Measurements from ENCODE around the gene ALDH1B1. TPM values are rescaled to one million over a fixed set of nuclear protein-coding genes. Genes with fewer than 3 reads are reported as not detected.

Gene ALDH1B1
- total RNA-seq, 1 experiment from 2014 or later, result 55.5 TPM

DNA sequence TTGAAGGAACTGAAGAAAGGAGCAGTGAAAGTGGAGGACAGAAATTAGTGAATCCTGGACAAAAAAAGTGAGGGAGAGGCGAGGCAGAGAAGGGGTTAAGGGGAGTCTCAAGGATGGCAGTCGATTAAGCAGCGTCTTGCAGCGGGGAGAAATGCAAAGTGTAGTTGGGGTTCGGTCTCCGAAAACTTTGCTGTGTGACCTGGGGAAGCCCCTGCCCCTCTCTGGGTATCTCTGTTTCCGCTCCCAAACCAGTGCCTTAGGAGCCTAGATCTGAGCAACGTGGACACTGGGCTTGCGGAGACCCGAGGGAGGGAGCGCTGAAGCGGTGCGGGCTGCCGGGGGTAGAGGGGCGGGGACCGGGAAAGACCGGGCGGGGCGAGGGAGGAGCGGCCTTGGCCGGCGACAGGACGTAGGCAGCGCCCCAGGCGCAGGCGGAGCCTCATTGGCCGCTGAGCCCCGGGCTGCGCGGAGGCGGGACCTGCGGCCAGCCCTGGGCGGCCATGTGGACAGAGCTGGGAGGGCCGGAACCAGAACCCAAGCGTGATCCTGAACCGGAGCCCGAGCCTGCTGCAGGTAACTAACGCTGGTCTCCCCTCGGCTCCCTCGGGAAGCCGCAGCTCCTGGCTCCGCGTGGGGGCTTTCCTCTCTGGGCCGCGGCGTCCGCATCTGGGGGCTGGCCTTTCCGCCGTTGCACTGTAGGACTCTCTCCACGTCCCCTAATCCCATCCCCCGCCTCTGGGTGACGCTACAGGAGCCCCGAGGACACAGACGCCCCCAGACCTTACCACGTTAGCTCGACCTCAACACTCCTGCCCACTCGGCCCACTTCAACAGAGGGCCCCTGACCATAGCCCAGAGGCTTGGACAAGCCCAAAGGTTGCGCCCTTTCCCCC, at the start of gene ALDH1B1 (continued):
- peak; percentile 59; the same call in 1 of the 2 replicates for TF ChIP-seq USF1 (CRISPR knock-in tag; IDR thresholded peaks at IDR 0.05)
- TF ChIP-seq USF2 (CRISPR knock-in tag; IDR thresholded peaks at IDR 0.05), result no peak
- TF ChIP-seq, protein P1, sequence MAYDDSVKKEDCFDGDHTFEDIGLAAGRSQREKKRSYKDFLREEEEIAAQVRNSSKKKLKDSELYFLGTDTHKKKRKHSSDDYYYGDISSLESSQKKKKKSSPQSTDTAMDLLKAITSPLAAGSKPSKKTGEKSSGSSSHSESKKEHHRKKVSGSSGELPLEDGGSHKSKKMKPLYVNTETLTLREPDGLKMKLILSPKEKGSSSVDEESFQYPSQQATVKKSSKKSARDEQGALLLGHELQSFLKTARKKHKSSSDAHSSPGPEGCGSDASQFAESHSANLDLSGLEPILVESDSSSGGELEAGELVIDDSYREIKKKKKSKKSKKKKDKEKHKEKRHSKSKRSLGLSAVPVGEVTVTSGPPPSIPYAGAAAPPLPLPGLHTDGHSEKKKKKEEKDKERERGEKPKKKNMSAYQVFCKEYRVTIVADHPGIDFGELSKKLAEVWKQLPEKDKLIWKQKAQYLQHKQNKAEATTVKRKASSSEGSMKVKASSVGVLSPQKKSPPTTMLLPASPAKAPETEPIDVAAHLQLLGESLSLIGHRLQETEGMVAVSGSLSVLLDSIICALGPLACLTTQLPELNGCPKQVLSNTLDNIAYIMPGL (CRISPR knock-in tag; IDR thresholded peaks at IDR 0.05), result peak; percentile 80; the same call in 1 of the 2 replicates
- no peak for TF ChIP-seq IRF2 (CRISPR knock-in tag; IDR thresholded peaks at IDR 0.05; ENCODE audit: borderline replicate concordance, low read depth)
- no peak for TF ChIP-seq PRRX2 (CRISPR knock-in tag; IDR thresholded peaks at IDR 0.05)
- no peak for TF ChIP-seq SMAD4 (CRISPR knock-in tag; IDR thresholded peaks at IDR 0.05)
- no peak for TF ChIP-seq FOXK1 (CRISPR knock-in tag; IDR thresholded peaks at IDR 0.05)
- TF ChIP-seq, protein P2, sequence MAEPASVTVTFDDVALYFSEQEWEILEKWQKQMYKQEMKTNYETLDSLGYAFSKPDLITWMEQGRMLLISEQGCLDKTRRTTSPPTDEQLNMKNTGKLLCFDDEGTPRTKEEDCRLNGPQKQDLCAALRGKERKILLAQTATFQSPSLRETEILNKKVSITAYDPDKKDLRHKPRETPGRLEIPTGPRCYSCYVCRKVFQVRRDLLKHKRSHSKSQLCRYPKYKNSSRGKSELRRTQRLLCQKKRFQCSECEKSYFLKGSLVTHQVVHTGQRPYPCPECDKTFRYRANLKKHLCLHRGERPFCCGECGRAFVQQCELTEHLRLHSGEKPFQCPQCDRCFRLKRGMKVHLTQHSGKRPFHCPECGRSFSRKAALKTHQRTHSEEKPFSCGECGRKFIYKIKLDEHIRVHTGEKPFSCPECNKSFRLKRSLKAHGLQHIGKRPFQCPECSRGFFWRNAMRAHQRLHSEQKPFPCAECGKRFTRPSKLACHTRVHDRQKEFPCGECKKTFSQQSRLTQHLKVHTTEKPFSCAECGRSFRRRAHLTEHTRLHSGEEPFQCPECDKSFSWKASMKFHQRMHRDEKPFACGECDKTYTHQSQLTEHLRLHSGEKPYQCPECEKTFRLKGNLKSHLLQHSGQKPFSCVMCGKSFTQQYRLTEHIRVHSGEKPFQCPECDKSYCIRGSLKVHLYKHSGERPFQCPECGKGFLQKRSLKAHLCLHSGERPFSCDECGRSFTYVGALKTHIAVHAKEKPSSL (CRISPR knock-in tag; conservative IDR thresholded peaks at IDR 0.05), result no peak
- TF ChIP-seq STAT6 (CRISPR knock-in tag; conservative IDR thresholded peaks at IDR 0.05; ENCODE audit: low read depth), result no peak
- TF ChIP-seq, protein P3, sequence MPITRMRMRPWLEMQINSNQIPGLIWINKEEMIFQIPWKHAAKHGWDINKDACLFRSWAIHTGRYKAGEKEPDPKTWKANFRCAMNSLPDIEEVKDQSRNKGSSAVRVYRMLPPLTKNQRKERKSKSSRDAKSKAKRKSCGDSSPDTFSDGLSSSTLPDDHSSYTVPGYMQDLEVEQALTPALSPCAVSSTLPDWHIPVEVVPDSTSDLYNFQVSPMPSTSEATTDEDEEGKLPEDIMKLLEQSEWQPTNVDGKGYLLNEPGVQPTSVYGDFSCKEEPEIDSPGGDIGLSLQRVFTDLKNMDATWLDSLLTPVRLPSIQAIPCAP (CRISPR knock-in tag; IDR thresholded peaks at IDR 0.05), result no peak
- TF ChIP-seq CREB1 (CRISPR knock-in tag; IDR thresholded peaks at IDR 0.05), result no peak
- 0 out of 2 replicates have a peak, but pooled peaks have one; percentile 21 for TF ChIP-seq JUN (CRISPR knock-in tag; IDR thresholded peaks at IDR 0.05)
- no peak; the same call in 1 of the 2 replicates for TF ChIP-seq TEAD1 (CRISPR knock-in tag; IDR thresholded peaks at IDR 0.05)
- no peak for TF ChIP-seq EMX1 (CRISPR knock-in tag; IDR thresholded peaks at IDR 0.05)
- no peak for TF ChIP-seq ELF4 (CRISPR knock-in tag; IDR thresholded peaks at IDR 0.05; ENCODE audit: low read depth)
- TF ChIP-seq, protein P4, sequence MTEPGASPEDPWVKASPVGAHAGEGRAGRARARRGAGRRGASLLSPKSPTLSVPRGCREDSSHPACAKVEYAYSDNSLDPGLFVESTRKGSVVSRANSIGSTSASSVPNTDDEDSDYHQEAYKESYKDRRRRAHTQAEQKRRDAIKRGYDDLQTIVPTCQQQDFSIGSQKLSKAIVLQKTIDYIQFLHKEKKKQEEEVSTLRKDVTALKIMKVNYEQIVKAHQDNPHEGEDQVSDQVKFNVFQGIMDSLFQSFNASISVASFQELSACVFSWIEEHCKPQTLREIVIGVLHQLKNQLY (CRISPR knock-in tag; IDR thresholded peaks at IDR 0.05), result no peak
- no peak for TF ChIP-seq TEAD4 (CRISPR knock-in tag; IDR thresholded peaks at IDR 0.05)
- TF ChIP-seq SMAD3 (CRISPR knock-in tag; IDR thresholded peaks at IDR 0.05; ENCODE audit: borderline replicate concordance), result peak; percentile 42; the same call in 1 of the 2 replicates
- TF ChIP-seq ZNF416 (CRISPR knock-in tag; IDR thresholded peaks at IDR 0.05), result no peak
- TF ChIP-seq ZNF121 (CRISPR knock-in tag; IDR thresholded peaks at IDR 0.05), result 0 out of 2 replicates have a peak, but pooled peaks have one; percentile 3
- no peak for TF ChIP-seq TP53 (CRISPR knock-in tag; IDR thresholded peaks at IDR 0.05)
- TF ChIP-seq FOXP4 (CRISPR knock-in tag; IDR thresholded peaks at IDR 0.05), result peak; percentile 58; the same call in 1 of the 2 replicates
- TF ChIP-seq, protein P5, sequence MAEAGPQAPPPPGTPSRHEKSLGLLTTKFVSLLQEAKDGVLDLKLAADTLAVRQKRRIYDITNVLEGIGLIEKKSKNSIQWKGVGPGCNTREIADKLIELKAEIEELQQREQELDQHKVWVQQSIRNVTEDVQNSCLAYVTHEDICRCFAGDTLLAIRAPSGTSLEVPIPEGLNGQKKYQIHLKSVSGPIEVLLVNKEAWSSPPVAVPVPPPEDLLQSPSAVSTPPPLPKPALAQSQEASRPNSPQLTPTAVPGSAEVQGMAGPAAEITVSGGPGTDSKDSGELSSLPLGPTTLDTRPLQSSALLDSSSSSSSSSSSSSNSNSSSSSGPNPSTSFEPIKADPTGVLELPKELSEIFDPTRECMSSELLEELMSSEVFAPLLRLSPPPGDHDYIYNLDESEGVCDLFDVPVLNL (CRISPR knock-in tag; IDR thresholded peaks at IDR 0.05; ENCODE audit: borderline replicate concordance, low read depth), result no peak
- TF ChIP-seq NR2C2 (CRISPR knock-in tag; IDR thresholded peaks at IDR 0.05), result no peak
- TF ChIP-seq, protein P6, sequence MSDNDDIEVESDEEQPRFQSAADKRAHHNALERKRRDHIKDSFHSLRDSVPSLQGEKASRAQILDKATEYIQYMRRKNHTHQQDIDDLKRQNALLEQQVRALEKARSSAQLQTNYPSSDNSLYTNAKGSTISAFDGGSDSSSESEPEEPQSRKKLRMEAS (CRISPR knock-in tag; IDR thresholded peaks at IDR 0.05), result peak; percentile 93

Data from WTC11 (cell line).